ENCODE measurements around the gene FAT1.

The FAT1 gene

GRCh38 chr4:186630128-186630527, 93.5 kb downstream of the FAT1 start:
- no peak for TF ChIP-seq CTCF (conservative IDR thresholded peaks at IDR 0.05; ENCODE audit: low read depth, low read length)
- DNase-seq (ENCODE audit: low read depth), result no peak
- no peak overlapping the region for H3K4me3 ChIP-seq (ENCODE audit: low read depth, low read length)

- no peak for DNase-seq (ENCODE audit: low read depth)
- TF ChIP-seq CTCF (conservative IDR thresholded peaks at IDR 0.05; ENCODE audit: low read depth, low read length), result no peak
- no peak overlapping the region for H3K4me3 ChIP-seq (ENCODE audit: low read depth, low read length)
Measured at GRCh38 chr4:186628058-186628711, 95.5 kb downstream of the FAT1 start.

- peak; percentile 34 for DNase-seq (ENCODE audit: low read depth)
- H3K4me3 ChIP-seq (ENCODE audit: low read depth, low read length), result no peak overlapping the region
- no peak for TF ChIP-seq CTCF (conservative IDR thresholded peaks at IDR 0.05; ENCODE audit: low read depth, low read length)
Measured at GRCh38 chr4:186627226-186627865, 96.3 kb downstream of the FAT1 start.

- H3K4me3 ChIP-seq (ENCODE audit: low read depth, low read length), result no peak overlapping the region
- peak; percentile 88 for DNase-seq (ENCODE audit: low read depth)
- no peak for TF ChIP-seq CTCF (conservative IDR thresholded peaks at IDR 0.05; ENCODE audit: low read depth, low read length)
Measured at GRCh38 chr4:186624951-186625350, 98.7 kb downstream of the FAT1 start.

- H3K4me3 ChIP-seq (ENCODE audit: low read depth, low read length), result no peak overlapping the region
- no peak for DNase-seq (ENCODE audit: low read depth)
- TF ChIP-seq CTCF (conservative IDR thresholded peaks at IDR 0.05; ENCODE audit: low read depth, low read length), result no peak
Measured at GRCh38 chr4:186623546-186623945, 100.1 kb downstream of the FAT1 start.

DNA sequence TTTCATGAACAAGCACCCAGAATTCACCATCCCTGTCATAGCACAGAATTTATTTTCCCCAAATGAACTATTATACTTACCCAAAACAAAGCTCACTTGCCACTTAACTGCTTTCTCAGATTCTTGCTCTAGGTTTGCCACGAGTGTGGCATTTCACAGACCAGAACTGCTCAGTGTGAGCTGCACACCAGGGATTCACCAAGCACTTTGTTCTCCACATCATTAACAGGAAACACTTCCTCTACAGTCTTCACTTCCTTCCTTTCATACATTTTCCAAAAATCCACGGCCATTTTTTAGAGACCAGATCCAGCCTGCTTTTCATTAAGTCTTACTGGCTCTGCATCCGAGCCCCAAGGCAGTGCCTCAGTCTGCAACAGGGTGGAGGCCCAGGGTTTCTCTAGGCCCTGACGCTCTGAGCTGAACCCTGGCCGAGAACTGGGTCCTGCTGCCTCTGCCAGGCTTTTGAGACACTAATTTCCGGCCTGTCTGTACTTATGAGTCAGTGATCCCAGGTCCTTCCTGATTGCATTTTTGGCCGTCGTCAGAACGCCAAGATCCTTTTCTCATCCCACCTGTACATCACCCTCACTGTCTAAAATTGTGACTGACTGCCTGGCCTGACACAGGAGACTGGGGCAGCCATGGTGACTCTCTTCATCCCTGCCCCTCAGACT, 100.7 kb downstream of the FAT1 start:
- H3K4me3 ChIP-seq (ENCODE audit: low read depth, low read length), result no peak overlapping the region
- peak; percentile 75 for DNase-seq (ENCODE audit: low read depth)
- TF ChIP-seq CTCF (conservative IDR thresholded peaks at IDR 0.05; ENCODE audit: low read depth, low read length), result no peak

Data from choroid plexus epithelial cell (primary cell).